ENCODE data around the gene LTF.
"Not testable (repeated sequence)": the region's sequence is repeated elsewhere in the genome, so short reads cannot be mapped to it uniquely, and the experiment has no call there.

The LTF gene

GRCh38 chr3:46388847-46389246, 75.9 kb downstream of the LTF start:
- DNase-seq: not testable (repeated sequence)

- peak; percentile 49 for DNase-seq
Observed at GRCh38 chr3:46386205-46386604, 78.5 kb downstream of the LTF start.
